Measurements from ENCODE around the gene MTMR2. TPM values are rescaled to one million over a fixed set of nuclear protein-coding genes. Genes with fewer than 3 reads are reported as not detected.
A peak's percentile ranks its signal among the peaks of the same experiment; 100 is the strongest.

Gene MTMR2
- total RNA-seq, 1 donor from 2014 or later: 34.6 TPM

DNA sequence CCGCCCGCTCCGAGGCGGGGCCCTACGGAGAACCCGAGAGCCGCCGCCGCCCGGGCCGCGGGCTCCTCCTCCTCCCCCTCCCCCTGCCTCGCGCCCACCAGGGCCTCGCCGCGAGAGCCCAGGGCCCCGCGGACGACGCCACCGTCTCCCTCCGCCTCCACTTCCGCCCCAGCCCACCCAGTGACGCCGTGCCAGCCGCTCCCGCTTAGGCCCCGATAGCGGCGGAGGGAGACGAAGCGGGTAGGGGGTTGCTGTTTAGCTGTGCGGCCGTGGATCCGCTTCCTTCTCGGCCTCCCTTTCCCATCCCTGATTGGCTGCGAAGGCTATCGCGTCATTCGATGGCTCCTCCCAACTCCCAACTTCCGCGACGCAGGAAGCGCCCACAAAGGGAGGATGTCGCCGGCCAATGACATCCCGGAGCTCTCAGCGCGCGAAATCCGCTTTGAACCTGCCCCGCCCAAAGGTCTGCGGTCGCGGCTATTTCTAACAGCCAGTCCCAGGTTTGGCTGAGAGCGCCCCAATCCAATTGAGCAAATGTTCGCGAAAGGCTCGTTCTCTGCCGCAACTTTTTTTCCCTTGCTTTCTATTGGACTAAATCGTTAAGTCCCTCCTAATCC, 134.3 kb downstream of the MTMR2 start, which contains the start of gene FAM76B:
Gene FAM76B (minus strand): TSS at position 277 of the 617 bp plus-strand sequence. CDS start 304 bp downstream, outside the sequence.
- no peaks in the 10 kb centered on the region for H3K27me3 Mint-ChIP-seq (ENCODE audit: low read depth)
- H3K27ac Mint-ChIP-seq: peak within 1 kb of the TSS; percentile 100
- TF ChIP-seq, protein P1, sequence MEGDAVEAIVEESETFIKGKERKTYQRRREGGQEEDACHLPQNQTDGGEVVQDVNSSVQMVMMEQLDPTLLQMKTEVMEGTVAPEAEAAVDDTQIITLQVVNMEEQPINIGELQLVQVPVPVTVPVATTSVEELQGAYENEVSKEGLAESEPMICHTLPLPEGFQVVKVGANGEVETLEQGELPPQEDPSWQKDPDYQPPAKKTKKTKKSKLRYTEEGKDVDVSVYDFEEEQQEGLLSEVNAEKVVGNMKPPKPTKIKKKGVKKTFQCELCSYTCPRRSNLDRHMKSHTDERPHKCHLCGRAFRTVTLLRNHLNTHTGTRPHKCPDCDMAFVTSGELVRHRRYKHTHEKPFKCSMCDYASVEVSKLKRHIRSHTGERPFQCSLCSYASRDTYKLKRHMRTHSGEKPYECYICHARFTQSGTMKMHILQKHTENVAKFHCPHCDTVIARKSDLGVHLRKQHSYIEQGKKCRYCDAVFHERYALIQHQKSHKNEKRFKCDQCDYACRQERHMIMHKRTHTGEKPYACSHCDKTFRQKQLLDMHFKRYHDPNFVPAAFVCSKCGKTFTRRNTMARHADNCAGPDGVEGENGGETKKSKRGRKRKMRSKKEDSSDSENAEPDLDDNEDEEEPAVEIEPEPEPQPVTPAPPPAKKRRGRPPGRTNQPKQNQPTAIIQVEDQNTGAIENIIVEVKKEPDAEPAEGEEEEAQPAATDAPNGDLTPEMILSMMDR (IDR thresholded peaks at IDR 0.05; ENCODE audit: unreplicated experiment): no peak
- DNase-seq (ENCODE audit: low spot score in 2 of 2, unreplicated experiment in 2 of 2): peak; percentile 92 to 95
- H3K4me1 Mint-ChIP-seq: peaks cover 34% of the 10 kb centered on the region
- no peaks in the 10 kb centered on the region for H3K9me3 Mint-ChIP-seq
- peak within 1 kb of the TSS; percentile 99 for H3K4me3 Mint-ChIP-seq
- peaks cover 19% of the 10 kb centered on the region for H3K36me3 Mint-ChIP-seq

DNA sequence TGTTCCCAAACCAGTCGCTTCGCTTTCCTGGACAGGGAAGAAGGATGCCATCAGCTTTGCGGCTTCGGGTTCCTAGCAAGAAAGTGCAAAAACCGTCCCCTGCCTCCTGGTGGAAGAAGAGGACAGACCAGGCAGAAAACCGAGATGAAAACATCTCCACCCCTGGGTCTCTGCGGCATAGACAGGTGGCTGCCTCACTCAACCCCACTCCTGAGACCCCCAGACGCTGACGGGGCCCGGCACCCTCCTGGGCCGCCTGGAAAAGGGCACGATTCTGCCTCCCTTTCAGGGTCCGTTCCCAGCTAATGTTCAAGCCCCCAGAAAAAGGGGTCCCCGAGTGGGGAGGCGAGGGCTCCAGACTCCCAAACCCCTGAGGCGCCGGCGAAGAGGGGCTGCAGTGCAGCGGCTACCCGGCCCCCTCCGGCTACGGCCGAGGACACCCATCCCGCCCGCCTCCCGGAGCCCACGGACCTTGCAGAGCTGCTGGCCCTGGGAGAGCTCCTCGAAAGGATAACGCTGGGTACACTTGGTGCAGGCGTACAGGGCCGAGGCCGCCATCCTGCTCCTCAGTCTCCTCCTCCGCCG, 134.9 kb downstream of the MTMR2 start:
- Mint-ChIP-seq H3K4me1 (peaks cover 30% of the 10 kb centered on the region), H3K4me3 (peak overlapping the region; percentile 99), H3K27ac (peak overlapping the region; percentile 93), H3K36me3 (peaks cover 20% of the 10 kb centered on the region), H3K27me3 (ENCODE audit: low read depth) (no peaks in the 10 kb centered on the region), H3K9me3 (no peaks in the 10 kb centered on the region)
- peak; percentile 21 to 65 for DNase-seq (ENCODE audit: low spot score in 2 of 2, unreplicated experiment in 2 of 2)
- TF ChIP-seq, protein P1 (IDR thresholded peaks at IDR 0.05; ENCODE audit: unreplicated experiment): peak; percentile 9

Other genes with a start within 250 kb of the MTMR2 start
- 37.3 to 46.1 TPM (median 38.7 TPM) in 3 replicates for gene FAM76B, start 134.3 kb downstream of the MTMR2 start, total RNA-seq
- 74.2 to 78.3 TPM (median 75.5 TPM) in 3 replicates for gene CEP57, start 133.6 kb downstream of the MTMR2 start, total RNA-seq